HG02870 (cell line): ENCODE data around the gene PMIS2.

Experiments used
- ATAC-seq: cut with Tn5 transposase; IDR thresholded peaks from one replicate; pipeline ENCODE4 v1.9.1; 2021; ENCODE audit warnings: mild to moderate bottlenecking, moderate library complexity; ENCODE audit not compliant: unreplicated experiment

PMIS2 gene

GRCh38 chr19:35585848-35586247, at the start of gene PMIS2:
PMIS2 (plus strand) TSS chr19:35586173; CDS start chr19:35586260, 87 bp downstream.
- ATAC-seq: no peak

- ATAC-seq: no peak
Observed at GRCh38 chr19:35539314-35539713, 46.7 kb upstream of the PMIS2 start.

- no peak for ATAC-seq
Observed at GRCh38 chr19:35539850-35540249, 46.1 kb upstream of the PMIS2 start.

- ATAC-seq: no peak
Observed at GRCh38 chr19:35540356-35540927, 45.5 kb upstream of the PMIS2 start.

GRCh38 chr19:35542209-35542608, 43.8 kb upstream of the PMIS2 start:
- ATAC-seq: no peak

GRCh38 chr19:35543280-35544109, 42.5 kb upstream of the PMIS2 start:
- ATAC-seq: no peak

GRCh38 chr19:35544110-35544802, 41.7 kb upstream of the PMIS2 start:
- no peak for ATAC-seq

- ATAC-seq: peak; percentile 76
Observed at GRCh38 chr19:35545001-35545854, 40.7 kb upstream of the PMIS2 start, which contains the start of gene TMEM147. TMEM147 (plus strand) TSS chr19:35545626; CDS start chr19:35545740, 114 bp downstream.

- peak; percentile 38 for ATAC-seq
Observed at GRCh38 chr19:35545855-35546381, 40.1 kb upstream of the PMIS2 start.

GRCh38 chr19:35546532-35546931, 39.4 kb upstream of the PMIS2 start:
- ATAC-seq: no peak

- ATAC-seq: no peak
Observed at GRCh38 chr19:35549174-35549788, 36.7 kb upstream of the PMIS2 start.

- no peak for ATAC-seq
Observed at GRCh38 chr19:35549879-35550523, 36.0 kb upstream of the PMIS2 start.

- no peak for ATAC-seq
Observed at GRCh38 chr19:35551091-35551810, 34.7 kb upstream of the PMIS2 start.

GRCh38 chr19:35552534-35553384, 33.2 kb upstream of the PMIS2 start:
- no peak for ATAC-seq

GRCh38 chr19:35553385-35554000, 32.5 kb upstream of the PMIS2 start:
- ATAC-seq: no peak

- ATAC-seq: no peak
Observed at GRCh38 chr19:35554076-35554475, 31.9 kb upstream of the PMIS2 start.

GRCh38 chr19:35555301-35556005, 30.5 kb upstream of the PMIS2 start:
- no peak for ATAC-seq
